NCI-H446 treated with DMSO at 0.1 percent for 48 hours (cell line): ENCODE measurements around the gene CTRL.
"Not testable (repeated sequence)": the region's sequence is repeated elsewhere in the genome, so short reads cannot be mapped to it uniquely, and the experiment has no call there.

Experiments
- DNase-seq: peaks from one replicate; lab custom pipeline; 2025; lab: John Stamatoyannopoulos, UW

CTRL gene

DNA sequence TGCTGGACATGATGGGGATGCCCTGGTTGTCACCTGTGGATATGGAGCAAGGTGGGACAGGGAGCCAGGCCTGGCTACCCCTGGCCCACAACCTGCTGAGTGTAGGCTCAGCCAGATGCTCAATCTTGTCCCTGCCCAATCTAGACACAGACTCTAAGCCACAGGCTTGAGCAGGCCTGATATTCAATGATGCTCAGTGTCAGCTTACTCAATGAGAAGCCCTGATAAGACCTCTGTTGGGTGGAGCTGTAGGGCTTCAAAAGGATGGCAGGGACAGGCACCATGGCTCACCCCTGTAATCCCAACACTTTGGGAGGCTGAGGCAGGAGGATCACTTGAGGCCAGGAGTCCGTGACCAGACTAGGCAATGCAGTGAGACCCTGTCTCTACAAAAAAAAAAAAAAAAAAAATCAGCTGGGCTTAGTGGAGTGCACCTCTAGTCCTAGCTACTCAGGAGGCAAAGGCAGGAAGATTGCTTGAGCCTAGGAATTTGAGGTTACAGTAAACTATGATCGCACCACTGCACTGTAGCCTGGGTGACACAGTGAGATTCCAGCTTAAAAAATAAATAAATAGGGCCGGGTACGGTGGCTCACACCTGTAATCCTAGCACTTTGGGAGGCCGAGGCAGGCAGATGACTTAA, 8.9 kb upstream of the CTRL start:
- no peak for DNase-seq

DNA sequence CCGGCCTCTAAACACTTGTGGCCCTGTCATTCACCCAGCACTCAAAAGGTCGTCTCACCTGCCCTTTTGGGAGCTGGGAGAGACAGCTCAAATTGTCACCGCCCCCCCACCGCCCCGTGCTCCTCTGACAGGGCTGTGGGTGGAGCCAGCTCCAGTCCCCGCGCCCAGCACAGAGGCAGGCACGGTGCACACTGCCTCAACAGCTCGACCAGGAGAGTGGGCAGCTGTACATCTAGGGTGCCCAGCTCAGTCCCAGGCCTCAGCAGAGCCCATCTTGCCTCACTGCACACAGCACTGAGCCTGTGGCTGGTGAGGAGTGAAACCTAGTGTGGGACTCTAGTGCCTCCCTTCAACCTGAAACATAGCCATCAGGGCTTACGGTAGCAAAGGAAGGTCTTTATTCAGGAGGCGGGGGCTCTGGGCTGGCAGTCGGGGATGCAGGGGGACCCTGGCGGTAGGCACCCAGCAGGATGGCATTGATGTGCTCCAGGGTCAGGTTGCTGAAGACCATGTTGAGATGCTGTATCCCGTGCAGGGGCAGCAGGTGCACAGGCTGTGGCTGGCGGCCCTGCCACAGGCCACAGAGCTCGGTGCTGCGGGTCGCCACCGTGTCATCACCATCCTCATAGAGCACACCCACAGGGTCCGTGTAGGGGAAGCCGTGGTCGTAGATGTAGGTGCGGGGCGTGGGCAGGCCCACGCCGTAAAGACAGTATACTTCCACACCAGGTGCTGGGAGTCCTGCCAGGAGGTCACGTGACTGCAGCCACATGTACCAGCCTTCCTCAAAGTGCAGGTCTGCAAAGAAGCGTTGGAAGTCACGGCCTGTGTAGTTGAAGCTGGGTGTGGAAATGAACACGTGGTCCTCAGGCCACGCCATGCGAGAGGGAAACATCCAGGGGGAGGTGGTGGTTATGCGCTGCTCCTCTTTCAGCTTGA, 8.1 kb upstream of the CTRL start:
- DNase-seq = no peak

DNA sequence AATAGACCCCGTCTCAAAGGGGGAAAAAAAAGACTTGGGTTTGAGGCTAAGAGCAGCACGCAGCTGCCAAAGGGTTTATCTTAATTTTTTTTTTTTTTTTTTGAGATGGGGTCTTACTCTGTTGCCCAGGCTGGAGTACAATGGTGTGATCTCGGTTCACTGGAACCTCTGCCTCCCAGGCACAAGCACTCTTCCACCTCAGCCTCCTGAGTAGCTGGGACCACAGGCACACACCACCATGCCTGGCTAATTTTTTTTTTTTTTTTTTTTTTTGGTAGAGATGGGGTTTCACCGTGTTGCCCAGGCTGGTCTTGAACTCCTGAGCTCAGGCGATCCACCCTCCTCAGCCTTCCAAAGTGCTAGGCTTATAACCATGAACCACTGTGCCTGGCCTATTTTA, 6.1 kb upstream of the CTRL start:
- DNase-seq = not testable (repeated sequence)

DNA sequence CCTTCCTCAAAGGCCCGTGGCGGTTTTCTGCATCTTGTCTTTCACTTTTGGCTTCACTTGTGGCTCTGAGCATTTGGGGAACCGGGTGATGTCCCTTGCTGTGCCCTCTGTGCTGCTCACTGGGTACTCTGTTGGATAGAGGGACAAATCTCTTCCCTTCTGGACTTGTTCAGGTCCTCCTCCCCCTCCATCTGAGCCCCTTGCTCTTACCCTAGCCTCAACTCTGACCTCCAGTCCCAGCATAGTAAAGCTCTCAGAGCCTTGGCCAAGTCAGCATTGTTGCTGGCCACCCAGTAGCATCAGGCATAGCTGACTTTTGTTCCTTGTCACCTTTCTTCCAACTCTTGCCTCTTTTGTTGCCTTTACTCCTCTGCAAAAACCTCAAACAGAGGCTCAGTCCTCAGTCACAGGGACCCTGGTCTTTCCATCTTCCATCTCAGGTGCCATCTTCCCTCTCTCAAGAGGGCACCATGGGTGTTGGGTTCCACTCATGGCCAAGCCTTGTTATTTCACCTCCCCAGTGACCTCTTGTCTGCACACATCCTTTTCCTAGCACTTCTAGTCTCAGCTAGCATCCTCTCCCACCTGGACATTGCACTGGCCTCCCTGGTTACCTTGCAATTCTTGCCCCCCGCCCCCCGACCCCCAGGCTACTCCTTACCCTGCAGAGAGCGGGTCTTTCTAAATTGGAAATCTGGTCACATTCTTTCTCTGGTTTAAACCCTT, 5.4 kb upstream of the CTRL start:
- DNase-seq = no peak

DNA sequence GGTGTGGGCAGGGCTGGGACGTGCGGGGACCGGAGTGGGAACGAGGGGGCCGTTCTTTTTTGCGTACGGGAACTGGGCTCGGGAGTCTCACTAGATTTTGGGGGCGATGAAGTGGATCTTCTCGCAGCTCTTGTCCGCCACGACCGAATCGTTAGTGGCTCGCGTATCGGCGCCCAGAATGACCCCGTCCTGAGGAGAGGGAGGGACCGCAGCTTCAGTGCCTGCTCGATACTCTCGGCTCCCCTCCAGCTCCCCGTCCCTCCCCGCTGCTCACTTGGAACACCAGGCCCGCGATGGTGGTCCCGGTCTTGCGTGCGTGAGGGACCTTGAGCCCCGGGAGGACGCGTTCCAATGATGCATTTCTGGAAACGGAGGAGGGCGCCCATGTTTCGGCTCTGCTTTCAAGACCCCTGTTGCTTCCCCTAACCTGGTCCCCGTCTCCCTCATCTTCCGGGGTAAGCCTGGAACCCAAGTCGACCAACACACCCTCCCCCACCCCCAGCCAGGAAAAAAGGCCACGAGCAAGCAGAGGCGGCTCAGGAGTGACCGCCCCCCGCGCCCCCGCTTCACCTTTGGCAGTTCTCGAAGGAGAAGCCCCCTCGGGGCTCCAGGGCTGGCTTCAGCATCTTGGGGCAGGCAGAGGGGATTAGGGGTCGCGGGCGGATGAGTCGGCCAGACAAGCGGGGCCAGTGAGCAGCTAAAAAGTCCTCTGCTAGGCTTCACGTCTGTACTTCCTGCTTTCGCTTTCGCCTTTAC, 4.6 kb upstream of the CTRL start, which contains the start of gene PSMB10:
Gene PSMB10, minus strand, starts transcription at position 727 of the 756 bp plus-strand sequence. Its CDS starts 101 bp downstream, at position 626.
- no peak for DNase-seq

DNA sequence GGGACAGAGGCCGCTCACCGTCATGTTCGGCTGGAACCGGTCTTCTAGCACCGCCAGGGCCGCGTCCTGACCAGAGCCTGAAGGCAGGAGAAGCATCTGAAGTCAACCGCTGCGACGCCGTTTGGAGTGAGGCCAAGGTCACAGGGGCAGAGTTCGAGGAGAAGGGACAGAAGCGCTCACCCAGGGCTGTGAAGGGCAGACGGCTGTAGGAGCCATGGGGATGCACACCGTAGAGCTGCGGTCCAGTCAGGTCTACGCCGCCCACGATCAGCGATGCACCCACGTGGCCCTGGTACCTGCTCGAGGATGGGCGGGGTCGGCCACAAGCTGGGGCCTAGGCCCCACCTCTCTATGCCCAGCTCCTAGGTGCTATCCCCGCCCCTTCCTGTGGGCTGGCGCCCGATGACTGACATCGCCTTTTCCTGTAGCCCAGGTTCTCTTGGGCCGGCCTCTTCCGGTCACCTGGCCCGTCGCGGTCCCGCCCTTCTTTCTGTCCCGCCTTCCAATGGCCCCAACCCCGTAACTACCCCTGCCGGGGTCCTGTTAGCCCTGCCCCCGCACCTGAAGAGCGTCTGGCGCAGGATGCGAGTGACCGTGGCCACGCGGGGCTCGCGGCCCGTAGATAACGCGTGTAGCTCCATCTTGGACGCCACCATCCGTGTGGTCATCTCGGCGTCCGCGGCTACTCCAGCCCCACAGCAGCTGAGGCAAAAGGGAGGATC, 3.9 kb upstream of the CTRL start:
- DNase-seq = peak; percentile 41

DNA sequence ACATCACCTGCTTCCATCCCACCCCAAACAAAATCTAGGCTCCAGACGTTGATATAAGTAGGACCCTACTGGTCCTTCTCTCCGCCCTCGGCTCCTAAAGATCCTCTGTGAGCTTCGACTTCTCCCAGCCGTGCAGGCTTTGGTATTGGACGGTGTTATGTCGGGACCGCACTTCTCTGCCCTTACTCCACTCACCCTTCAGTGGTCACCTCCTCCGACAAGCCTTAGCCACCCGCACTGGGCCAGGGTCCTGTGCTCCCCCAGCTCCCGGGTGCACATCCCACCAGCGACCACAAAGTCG, 3.4 kb upstream of the CTRL start:
- DNase-seq = no peak

DNA sequence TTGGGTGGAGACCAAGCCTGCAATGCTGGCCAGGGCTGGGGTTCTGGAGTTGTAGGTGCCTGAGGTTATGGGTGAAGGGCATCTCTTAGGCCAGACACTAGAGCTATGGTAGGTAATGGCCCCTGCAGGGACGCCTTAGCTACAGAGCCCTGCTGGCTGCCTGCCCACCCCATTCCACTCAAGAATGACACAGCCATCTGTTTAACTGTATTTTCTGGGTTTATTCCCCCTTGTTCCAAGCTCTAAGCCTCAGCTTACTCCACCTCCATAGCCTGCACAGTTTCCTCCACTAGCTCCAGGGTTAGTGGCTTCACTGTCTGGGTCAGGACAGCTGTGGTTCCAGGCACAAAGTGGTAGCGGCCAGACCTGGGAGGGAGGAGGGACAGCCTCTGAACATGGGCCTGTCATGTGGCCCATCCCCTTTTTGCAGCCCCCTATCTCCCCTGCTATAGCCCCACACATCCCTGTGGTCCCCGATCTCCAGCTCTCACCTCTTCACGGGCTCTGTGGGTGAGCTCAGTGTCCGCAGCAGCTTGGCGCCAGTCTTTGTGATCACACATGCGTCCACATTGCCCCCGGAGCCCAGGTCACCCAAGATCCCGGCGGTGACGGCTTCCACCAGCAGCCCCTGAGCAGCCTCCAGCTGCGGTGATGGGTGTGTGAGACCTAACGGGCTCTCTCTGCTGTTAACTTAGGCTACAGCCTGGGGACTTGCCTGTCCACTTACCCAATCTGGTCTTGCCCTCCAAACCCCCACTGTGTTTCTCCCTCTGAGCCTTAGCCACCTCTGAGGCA, 2.8 kb upstream of the CTRL start:
- no peak for DNase-seq

DNA sequence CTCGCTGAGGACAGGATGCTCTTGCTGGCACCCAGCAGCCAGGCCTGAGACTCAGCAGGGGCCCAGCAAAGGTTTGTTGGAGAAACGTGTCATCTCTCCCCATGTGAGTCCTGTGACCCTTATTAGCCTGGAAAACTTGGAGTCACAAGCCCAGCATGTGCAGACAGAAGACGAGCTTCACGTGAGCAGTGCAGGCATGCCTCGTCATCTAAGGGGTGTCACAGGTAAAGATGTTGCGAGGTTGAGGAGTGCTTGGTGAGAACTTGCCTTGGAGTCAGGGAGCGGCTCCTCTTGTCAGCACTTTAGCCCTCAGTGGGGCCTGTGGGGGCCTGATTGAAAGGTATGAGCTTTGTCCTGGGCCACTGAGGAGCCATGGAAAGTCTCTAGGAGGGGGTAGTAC, 2.1 kb upstream of the CTRL start:
- DNase-seq = no peak

DNA sequence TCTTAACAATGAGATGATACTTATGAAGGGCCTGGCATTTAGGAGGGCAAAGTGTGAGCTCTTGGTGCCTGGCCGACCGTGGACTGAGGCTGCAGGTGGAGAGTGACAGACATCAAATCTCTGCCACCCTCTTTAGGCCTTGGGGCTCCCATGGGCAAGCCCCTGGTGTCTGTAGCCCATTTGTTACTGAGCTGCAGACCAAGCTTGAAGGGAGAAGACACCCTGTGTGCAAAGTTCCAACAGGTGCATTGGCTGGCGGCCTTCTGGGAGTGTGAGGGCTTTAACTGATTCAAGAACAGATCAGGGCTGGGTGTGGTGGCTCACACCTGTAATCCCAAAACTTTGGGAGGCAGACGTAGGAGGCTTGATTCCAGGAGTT, 789 bp upstream of the CTRL start:
- DNase-seq = no peak

DNA sequence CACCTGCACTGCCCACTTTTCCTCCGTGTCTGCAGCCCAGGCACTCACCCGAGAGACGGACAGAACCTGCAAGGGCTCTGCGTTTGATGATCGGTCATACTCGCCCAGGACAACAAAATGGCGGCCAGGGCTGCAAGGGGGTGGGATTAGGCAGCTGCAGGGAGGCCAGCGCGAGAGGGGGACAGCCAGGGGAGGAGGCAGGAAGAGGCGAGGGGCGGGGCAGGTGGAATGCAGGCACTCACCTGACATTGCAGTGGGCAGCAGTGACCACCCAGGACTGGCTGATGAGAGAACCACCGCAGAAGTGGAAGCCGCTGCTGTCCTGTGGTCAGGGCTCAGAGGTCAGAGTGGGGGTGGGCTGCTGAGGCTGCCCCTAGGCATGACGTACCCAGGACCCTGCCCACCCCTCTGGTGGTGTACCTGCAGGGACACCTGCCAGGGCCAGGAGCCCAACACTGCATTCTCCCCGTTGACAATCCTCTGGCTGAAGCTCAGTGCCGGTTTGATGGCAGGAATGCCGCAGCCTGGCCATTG, 917 bp downstream of the CTRL start:
- no peak for DNase-seq

DNA sequence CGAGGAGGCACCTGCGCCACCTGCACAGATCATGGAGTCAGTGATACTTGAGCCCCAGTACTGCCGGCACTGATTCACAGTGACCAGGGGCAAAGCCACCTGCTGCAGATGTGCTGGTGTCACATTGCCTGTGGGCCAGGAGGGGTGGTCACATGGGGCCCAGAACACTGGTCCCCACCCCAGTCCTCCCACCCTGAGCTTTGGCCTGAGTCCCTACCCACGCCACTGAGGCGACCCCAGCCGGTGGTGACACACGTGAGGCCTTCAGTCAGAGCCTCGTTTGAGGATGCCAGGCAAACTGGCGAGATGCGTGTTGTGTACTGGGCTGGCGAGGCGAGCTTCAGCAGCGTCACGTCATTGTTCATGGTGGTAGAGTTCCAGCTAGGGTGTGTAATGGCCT, 1.5 kb downstream of the CTRL start:
- no peak for DNase-seq

DNA sequence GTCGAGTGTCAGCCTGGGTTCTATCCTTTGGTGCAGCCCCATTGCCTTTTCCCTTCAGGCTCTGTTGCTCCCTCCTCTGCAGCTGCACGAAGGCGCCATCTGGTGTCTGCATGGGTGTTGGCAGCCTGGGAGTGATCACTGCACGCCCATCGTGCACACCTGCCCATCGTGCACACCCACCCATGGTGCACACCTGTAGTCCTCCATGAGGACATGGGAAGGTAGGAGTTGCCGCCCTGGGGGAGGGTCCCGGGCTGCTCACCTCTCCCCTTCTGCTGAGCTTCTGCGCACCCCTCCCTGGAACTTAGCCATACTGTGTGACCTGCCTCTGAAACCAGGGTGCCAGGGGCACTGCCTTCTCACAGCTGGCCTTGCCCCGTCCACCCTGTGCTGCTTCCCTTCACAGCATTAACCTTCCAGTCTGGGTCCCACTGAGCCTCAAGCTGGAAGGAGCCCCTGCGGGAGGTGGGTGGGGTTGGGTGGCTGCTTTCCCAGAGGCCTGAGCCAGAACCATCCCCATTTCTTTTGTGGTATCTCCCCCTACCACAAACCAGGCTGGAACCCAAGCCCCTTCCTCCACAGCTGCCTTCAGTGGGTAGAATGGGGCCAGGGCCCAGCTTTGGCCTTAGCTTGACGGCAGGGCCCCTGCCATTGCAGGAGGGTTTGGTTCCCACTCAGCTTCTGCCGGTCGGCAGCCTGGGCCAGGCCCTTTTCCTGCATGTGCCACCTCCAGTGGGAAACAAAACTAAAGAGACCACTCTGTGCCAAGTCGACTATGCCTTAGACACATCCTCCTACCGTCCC, 2.9 kb downstream of the CTRL start:
- no peak for DNase-seq

DNA sequence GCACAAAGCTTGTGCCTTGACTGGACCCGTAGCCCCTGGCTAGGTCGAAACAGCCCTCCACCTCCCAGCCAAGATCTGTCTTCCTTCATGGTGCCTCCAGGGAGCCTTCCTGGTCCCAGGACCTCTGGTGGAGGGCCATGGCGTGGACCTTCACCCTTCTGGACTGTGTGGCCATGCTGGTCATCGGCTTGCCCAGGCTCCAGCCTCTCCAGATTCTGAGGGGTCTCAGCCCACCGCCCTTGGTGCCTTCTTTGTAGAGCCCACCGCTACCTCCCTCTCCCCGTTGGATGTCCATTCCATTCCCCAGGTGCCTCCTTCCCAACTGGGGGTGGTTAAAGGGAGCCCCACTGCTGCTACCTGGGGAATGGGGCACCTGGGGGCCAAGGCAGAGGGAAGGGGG, 3.5 kb downstream of the CTRL start:
- DNase-seq = no peak

DNA sequence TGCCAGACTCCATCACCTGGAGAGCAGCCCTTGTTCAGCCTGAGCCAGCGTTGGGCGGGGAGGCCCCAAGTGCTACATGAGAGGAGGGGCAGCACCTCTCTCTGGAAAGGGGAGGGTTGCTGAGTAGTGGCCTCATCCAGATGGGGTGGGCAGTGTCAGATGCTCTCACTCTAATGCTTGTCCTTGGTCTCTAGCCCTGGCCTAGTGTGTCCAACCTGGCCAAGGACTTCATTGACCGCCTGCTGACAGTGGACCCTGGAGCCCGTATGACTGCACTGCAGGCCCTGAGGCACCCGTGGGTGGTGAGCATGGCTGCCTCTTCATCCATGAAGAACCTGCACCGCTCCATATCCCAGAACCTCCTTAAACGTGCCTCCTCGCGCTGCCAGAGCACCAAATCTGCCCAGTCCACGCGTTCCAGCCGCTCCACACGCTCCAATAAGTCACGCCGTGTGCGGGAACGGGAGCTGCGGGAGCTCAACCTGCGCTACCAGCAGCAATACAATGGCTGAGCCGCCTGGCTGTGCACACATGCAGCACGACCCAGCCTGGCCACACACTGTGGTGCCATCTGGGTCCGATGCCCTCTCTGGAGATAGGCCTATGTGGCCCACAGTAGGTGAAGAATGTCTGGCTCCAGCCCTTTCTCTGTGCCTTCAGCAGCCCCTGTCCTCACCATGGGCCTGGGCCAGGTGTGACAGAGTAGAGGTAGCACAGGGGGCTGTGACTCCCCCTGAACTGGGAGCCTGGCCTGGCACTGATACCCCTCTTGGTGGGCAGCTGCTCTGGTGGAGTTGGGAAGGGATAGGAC, 4.3 kb downstream of the CTRL start:
- DNase-seq = no peak

DNA sequence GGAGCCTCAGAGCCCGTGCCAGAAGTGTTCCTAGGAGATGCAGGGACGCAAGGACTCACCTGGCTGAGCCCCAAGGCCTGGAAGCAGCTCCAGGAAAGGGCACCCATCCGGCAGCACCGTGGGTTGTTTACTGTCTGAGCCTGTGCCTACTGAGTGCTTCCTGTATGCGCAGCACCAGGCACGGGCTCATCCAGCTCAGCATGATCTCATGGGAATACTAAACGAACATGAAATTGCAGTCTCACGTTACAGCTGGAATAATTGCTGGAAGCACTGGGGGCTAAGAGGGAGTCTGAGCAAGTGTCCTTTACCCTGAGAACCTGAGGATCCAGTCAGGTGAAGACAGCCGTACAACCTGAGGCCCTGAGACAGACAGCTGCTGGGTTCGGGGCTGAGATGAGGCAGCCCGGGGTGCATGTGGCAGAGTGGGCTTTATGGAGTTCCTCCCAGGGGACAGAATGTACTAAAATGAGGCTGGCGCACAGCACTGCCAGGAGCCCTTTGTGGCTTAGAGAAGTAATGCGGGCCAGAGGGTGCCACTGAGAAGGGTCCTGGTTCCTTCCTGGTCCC, 5.4 kb downstream of the CTRL start:
- DNase-seq = no peak

DNA sequence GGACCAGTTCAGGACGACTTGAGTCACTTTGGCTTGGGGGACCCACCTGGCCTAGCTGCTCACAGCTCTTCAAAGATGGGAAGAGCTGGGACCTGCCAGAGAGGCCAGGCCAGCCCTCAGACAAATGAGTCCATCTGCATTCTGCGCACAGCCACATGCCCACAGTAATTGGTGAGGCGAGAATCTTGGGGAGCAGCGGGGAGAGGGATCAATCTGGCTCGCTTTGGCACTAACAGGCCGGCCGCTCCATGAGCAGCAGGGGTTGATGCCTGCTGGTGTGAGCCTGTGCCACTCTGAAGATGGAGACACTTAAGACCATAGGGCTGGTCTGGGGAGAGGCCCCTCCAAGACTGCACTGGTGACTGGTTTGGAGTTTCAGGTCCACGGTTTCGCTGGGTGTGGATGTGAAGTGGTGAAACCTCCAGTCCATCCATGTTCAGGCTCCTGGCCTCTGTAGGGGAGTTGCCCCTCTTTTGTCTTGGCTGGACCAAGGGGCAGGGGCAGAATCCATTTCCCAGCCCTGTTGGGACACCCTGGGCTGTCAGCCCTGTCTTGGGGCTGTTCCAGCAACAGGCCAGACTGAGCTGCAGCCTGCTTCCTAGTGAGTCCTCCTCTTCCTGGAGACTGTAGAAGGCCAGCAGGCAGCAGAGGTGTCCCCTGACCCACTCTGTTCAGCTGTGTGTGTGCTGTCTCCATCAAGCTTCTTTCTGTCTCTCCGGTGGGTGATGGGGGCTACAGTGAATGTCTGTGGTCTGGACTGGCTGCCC, 7.3 kb downstream of the CTRL start:
- DNase-seq = no peak
